Measurements from ENCODE around the gene TAC4. TPM values are rescaled to one million over a fixed set of nuclear protein-coding genes. Genes with fewer than 3 reads are reported as not detected.

TAC4 gene
- total and polyA plus RNA-seq, 2 experiments from 2014 or later, result not detected

GRCh38 chr17:49832840-49833599 lies 14.8 kb downstream of the TAC4 start (continued):
- no peak for TF ChIP-seq ZNF462 (CRISPR knock-in tag; IDR thresholded peaks at IDR 0.05)

- H3K27ac ChIP-seq (ENCODE audit: low read depth), result peak overlapping the region; percentile 47; the same call in 1 of the 2 replicates
- no peak overlapping the region for H2AFZ ChIP-seq
- peaks cover 40% of the 10 kb centered on the region for H3K36me3 ChIP-seq (ENCODE audit: insufficient read depth)
- H3K4me2 ChIP-seq, result no peak overlapping the region
- peaks cover 11% of the 10 kb centered on the region for H3K4me1 Mint-ChIP-seq
- H3K27me3 Mint-ChIP-seq (ENCODE audit: insufficient read depth, low read depth, poor library complexity), result no peaks in the 10 kb centered on the region
- peaks cover 87% of the 10 kb centered on the region for H3K36me3 Mint-ChIP-seq (ENCODE audit: low read depth)
- H3K9me3 Mint-ChIP-seq, result no peaks in the 10 kb centered on the region
- no peak for DNase-seq (ENCODE audit: low spot score)
- 0 out of 2 replicates have a peak, but pooled peaks cover 2% of the 10 kb centered on the region for H3K79me2 ChIP-seq (replicated peaks; ENCODE audit: insufficient read depth)
- 0 out of 2 replicates have a peak, but pooled peaks cover 4% of the 10 kb centered on the region for H3F3A ChIP-seq (replicated peaks; ENCODE audit: low read depth)
- H4K20me1 ChIP-seq (replicated peaks; ENCODE audit: insufficient read depth), result peaks cover 21% of the 10 kb centered on the region
- no peak overlapping the region for H3K4me3 Mint-ChIP-seq
- H3K4me3 ChIP-seq, result no peak overlapping the region
- H3K9me2 ChIP-seq (ENCODE audit: insufficient read depth), result no peaks in the 10 kb centered on the region
- no peaks in the 10 kb centered on the region for H3K27me3 ChIP-seq (ENCODE audit: insufficient read depth)
- ATAC-seq, result no peak
- peak overlapping the region; percentile 76 for H3K27ac Mint-ChIP-seq
- 0 out of 2 replicates have a peak, but pooled peaks cover under 1% of the 10 kb centered on the region for H3K4me1 ChIP-seq (ENCODE audit: insufficient read depth)
- TF ChIP-seq ZNF462 (CRISPR knock-in tag; IDR thresholded peaks at IDR 0.05), result no peak
- no peak for TF ChIP-seq ETS1 (IDR thresholded peaks at IDR 0.05)
- TF ChIP-seq EZH2phosphoT487 (IDR thresholded peaks at IDR 0.05; ENCODE audit: unreplicated experiment), result no peak
- TF ChIP-seq NANOG (IDR thresholded peaks at IDR 0.05; ENCODE audit: borderline replicate concordance), result no peak
- TF ChIP-seq ZNF331 (CRISPR knock-in tag; IDR thresholded peaks at IDR 0.05; ENCODE audit: low read depth), result no peak
- TF ChIP-seq ZNF114 (CRISPR knock-in tag; IDR thresholded peaks at IDR 0.05), result no peak
- TF ChIP-seq EZH2 (IDR thresholded peaks at IDR 0.05; ENCODE audit: low read depth, unreplicated experiment), result no peak
Measured at GRCh38 chr17:49830605-49831004, 17.3 kb downstream of the TAC4 start.
